Kidney glomerular epithelial cell (primary cell): ENCODE results near the gene RALGPS2.
A peak's percentile ranks its signal among the peaks of the same experiment; 100 is the strongest.
"Not testable (repeated sequence)": the region's sequence is repeated elsewhere in the genome, so short reads cannot be mapped to it uniquely, and the experiment has no call there.

ENCODE experiments used
- DNase-seq: peaks from one replicate; lab custom pipeline; 2025; lab: John Stamatoyannopoulos, UW

RALGPS2 gene

GRCh38 chr1:178781533-178782330 is 56.7 kb downstream of the RALGPS2 start:
- DNase-seq = no peak

GRCh38 chr1:178784131-178784536 is 59.1 kb downstream of the RALGPS2 start:
- DNase-seq = no peak

- DNase-seq = no peak
Measured at GRCh38 chr1:178792394-178792793, 67.3 kb downstream of the RALGPS2 start.

DNA sequence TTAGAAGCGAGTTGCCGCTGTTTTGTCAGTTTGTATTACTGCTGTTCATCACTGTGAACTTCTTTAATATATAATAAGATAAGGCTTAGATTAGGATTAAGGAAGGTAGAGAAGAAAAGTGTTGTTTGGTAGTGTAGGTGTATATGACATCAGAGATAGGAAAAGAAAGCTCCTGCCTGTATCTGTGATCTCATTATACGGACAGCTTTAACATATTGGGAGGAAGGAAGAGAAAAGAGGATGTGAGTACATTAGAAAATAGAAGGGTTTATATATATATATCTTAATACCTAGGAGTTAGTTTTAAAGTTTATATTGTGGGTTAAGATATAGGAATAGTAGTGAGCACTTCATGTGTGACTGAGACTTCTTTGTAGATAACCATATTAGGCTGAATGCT is 71.0 kb downstream of the RALGPS2 start:
- DNase-seq = no peak

- no peak for DNase-seq
Measured at GRCh38 chr1:178797590-178797989, 72.5 kb downstream of the RALGPS2 start.

DNA sequence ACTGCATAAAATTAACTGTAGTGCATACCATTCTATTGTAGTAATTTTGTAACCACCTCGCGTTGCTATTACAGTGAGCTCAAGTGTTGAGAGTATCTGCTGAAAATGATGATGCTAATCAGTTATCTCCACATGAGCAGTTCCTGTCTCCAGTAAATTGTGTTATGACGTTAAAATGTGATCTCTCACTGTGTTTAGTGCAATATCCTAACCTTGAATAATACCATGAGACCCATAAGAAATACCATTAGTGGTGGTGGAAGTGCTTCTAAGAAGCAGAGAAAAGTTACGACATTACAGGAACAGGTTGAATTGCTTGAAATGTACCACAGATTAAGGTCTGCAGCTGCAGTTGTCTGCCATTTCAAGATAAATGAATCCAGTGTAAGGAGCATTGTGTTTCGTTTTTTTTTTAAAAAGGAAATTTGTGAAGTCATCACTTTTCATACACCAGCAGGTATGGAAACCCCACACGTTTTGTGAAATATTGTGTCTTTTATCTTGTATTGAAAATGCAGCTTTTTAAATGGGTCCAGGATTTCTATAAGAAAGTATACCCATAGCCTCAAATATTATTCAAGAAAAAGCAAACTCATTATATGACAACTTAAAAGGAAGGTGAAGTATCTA is 73.3 kb downstream of the RALGPS2 start:
- no peak for DNase-seq

GRCh38 chr1:178802873-178803272 is 77.8 kb downstream of the RALGPS2 start:
- no peak for DNase-seq

GRCh38 chr1:178806665-178807300 is 81.7 kb downstream of the RALGPS2 start:
- DNase-seq = no peak

DNA sequence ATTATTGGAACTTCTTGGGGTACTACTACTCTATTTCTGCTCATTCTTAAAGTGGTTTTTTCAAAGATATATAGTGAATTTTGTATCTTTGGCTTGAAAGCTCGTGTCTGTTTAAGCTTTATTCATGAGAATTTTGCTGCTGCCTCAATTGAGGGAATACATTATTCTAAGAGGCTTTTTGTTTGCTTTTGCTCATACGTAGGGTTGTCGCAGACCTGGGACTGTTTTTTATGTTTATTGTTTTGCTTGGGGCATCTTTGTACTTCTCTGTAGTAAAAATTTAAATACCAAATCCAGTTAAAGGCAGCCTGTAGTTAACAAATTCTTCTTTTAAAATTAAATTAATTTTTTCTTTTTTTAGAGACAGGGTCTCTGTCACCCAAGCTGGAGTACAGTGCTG is 83.5 kb downstream of the RALGPS2 start:
- DNase-seq = no peak

DNA sequence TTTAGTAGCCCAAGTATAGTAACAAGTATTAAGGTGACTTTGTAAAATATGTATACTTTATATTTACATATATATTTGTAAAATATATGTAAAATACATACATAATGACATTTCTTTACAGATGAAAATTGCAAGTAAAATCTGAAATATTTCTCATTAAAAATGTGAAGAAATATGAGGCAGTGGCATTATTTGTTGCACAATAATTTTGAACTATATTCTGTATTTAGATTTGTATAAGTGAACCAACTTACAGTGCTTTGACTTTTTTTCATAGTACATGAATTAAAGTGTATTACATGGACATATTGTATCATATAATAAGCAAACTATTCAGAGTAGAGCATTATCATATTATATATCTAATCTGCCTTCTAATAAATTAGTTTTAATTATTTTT is 85.5 kb downstream of the RALGPS2 start:
- no peak for DNase-seq

DNA sequence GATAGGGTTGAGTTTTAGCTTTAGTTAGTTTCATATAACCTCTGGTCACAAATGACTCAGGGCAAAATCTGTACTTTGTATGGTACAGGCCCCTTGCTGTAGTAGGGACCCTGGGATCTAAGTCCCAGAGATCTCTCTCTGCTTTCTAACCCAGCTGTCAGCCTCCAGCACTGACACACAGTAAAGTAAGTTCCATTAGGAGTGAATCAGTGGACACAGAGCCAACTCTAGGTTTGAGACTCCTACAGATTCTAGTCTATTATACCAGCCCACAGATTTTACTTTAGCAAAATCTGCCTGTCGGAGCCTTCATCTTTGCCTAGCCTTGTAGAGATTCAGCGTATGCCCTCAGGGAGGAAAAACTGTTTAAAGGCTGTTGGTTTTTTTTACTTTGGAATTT is 93.4 kb downstream of the RALGPS2 start:
- no peak for DNase-seq

DNA sequence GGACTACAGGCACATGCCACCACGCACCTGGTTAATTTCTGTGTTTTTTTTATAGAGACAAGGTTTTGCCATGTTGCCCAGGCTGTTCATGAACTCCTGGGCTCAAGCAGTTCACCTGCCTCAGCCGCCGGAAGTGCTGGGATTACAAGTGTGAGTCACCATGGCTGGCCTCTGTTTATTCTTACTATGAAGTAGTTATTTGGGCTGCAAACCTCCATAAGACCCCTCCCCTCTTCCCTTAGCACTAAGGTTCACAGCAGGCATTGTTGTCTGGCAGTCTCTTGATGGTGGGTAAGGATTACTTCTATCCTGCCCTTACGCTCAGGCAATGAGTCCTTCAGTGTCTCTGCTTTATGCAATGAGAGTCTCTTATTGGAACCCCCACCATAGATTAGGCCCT is 94.1 kb downstream of the RALGPS2 start:
- DNase-seq = no peak

DNA sequence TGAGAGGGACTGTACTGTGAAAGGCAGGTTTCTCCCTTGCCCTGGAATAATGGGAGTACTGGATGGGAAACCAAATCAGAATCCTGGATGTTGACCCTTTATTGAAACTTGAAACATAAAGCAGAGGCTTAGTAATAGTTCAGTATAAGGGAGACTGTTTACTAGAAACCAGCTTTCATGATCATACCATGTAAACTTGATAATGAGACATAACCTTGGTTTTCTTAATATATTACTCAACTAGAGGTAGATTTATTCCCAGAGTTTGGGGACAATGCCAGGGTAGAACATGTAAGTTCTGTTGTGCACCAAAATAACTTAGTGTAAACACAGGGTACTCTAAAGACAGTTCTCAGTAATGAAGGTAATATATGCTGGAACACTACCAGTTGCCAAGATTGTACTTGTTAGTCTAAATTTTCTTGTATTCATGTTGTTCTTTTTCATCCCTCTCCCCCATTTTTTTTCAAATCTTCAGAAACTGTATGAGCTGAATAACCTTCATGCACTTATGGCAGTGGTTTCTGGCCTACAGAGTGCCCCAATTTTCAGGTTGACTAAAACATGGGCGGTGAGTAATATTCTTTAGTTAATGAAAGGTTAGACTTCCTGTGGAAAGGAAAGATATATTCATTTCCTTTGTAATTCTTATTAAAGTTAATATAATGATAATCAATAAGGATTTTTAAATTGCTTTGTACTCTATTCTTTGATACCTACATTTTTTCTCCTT is 96.3 kb downstream of the RALGPS2 start:
- no peak for DNase-seq

GRCh38 chr1:178825167-178825566 is 100.1 kb downstream of the RALGPS2 start:
- DNase-seq = no peak

DNA sequence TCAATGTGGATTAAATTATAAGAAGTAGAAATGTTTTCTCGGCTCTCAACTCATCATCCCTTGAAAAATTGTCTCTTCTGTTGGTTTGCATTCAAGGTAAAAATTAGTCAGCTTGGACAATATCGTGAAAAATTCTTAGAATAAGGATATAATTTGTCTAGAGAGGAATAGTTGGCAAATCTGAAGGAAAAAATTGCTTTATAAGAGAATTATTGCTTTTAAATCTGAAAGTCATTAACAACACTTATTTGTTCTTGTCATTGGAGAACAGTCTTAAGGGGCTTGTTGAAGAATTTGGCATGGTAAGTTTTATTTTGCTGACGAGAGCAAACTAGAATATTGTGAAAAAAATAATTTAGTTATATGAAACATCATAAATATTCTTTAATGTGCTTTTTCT is 119.4 kb downstream of the RALGPS2 start:
- no peak for DNase-seq

DNA sequence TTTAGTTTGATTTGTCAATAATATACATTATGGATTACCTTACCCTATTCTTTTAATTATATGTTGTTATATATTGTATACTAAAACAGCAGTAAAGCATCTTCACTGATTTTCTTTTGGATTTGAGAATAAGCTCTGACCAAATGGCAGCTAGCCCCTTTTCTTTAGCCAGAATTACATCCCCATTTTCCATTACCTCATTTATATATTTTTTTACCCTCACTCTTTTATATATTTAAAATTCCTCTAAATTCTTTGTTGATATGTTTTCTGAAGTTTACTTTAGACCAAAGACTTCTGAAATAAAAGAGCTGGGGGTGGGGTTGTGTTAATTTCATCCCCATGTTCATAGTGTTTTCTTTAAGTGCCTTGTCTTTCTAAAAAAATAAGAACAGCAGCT is 121.3 kb downstream of the RALGPS2 start:
- no peak for DNase-seq

- peak; percentile 82 for DNase-seq
Measured at GRCh38 chr1:178847396-178847849, 122.4 kb downstream of the RALGPS2 start.

DNA sequence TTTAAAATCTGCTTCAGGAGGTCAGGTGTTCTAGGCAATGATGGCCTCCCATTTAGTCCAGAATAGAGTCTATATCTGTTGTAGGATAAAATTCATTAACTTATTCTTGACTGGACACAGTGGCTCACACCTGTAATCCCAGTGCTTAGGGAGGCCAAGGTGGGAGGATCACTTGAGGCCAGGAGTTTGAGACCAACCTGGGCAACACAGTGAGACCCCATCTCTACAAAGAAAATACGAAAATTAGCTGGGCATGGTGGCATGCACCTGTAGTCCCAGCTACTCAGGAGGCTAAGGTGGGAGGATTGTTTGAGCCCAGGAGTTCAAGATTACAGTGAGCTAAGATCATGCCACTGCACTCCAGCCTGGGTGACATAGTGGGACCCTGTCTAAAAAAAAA is 122.9 kb downstream of the RALGPS2 start:
- not testable (repeated sequence) for DNase-seq

DNA sequence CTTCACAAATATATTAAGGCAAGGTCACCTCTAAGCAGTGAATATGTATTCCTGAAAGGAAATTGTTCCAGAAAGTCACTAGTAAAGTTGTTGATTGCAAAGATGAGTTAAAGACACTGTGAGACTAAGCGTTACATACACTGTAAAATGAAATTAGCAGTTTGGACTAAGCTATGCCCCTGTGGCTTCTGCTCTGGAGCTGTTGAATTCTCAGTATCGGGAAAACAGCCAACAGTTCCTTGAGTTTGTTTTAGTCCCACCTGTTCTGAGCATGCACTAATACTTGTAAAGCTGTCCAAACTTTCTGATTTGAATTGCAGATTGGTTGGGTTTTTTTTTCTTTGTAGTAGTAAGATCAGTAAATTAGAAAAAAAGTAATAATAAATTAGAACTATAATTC is 124.9 kb downstream of the RALGPS2 start:
- DNase-seq = no peak

- DNase-seq = no peak
Measured at GRCh38 chr1:178857126-178857525, 132.1 kb downstream of the RALGPS2 start.

- DNase-seq = no peak
Measured at GRCh38 chr1:178862416-178862815, 137.4 kb downstream of the RALGPS2 start.

- no peak for DNase-seq
Measured at GRCh38 chr1:178862864-178863263, 137.8 kb downstream of the RALGPS2 start.
